Stomach (tissue), 9 donors: ENCODE measurements around the gene CHSY3. TPM values are rescaled to one million over a fixed set of nuclear protein-coding genes. Genes with fewer than 3 reads are reported as not detected.

Experiments used
- DNase-seq, 2 donors: peaks; one replicate each; pipeline versions ENCODE4 v3.0.0 to v3.0.0-alpha.2; 2013 to 2019
- H3K27ac ChIP-seq, 5 donors: fragments of 200-600 bp in 4 of 5; sonication (generic) in 4 of 5; one replicate each; pipeline ENCODE4 v1.5.1; 2013 to 2019; ENCODE audit warnings: mild to moderate bottlenecking in 1 of 5, moderate library complexity in 1 of 5
- H3K27me3 ChIP-seq, 3 donors: fragments of 200-600 bp; sonication (generic); one replicate each; pipeline ENCODE4 v1.5.1; 2017 to 2019; ENCODE audit warnings: mixed run types in 1 of 3
- H3K36me3 ChIP-seq, 4 donors: fragments of 200-600 bp; sonication (generic); 1 replicate in 3 of 4; 2 replicates in 1 of 4; pipeline ENCODE4 v1.5.1; 2016 to 2019
- H3K4me1 ChIP-seq, 4 donors: fragments of 200-600 bp; sonication (generic); one replicate each; pipeline ENCODE4 v1.5.1; 2016 to 2019
- H3K4me3 ChIP-seq, 4 donors: fragments of 200-600 bp; sonication (generic) in 3 of 4; one replicate each; pipeline ENCODE4 v1.5.1; 2016 to 2019; ENCODE audit warnings: mild to moderate bottlenecking in 1 of 4
- H3K9me3 ChIP-seq, 4 donors: fragments of 200-600 bp; sonication (generic); one replicate each; pipeline ENCODE4 v1.5.1; 2016 to 2019
- CTCF ChIP-seq, 7 experiments: fragments of 450-650 bp in 4 of 7; fragments of 200-600 bp in 3 of 7; sonication (generic) in 3 of 7; IDR thresholded peaks; one replicate each; pipeline ENCODE4 v1.5.1; 2016 to 2019; ENCODE audit warnings: antibody characterized with exemption in 7 of 7, control low read depth in 2 of 7, mild to moderate bottlenecking in 1 of 7
- EP300 ChIP-seq: sonication (generic); formaldehyde crosslinking; IDR thresholded peaks from one replicate; pipeline ENCODE4 v1.6.1; 2017; ENCODE audit warnings: antibody characterized with exemption
- POLR2A ChIP-seq, 4 donors: fragments of 450-650 bp; IDR thresholded peaks; one replicate each; pipeline ENCODE4 v1.6.1; 2016; ENCODE audit warnings: antibody characterized with exemption in 4 of 4, control low read depth in 2 of 4, mild to moderate bottlenecking in 1 of 4, moderate library complexity in 1 of 4
- POLR2AphosphoS5 ChIP-seq, 3 donors: sonication (generic); formaldehyde crosslinking; IDR thresholded peaks; one replicate each; pipeline ENCODE4 v1.6.1; 2016; ENCODE audit warnings: antibody characterized with exemption in 3 of 3
- WGBS, 5 donors: extraction: QIAGEN DNeasy Blood & Tissue Kit in 3 of 5; methylation state at CpG; one replicate each; pipeline versions ENCODE4 v1.1.5 to v1.1.7; 2013 to 2018; 5-methylcytosine and 5-hydroxymethylcytosine counted together
- intact Hi-C: fragments of 100-400 bp; cut with DNase I; formaldehyde crosslinking; loops from one replicate; pipeline ENCODE4 v1.15.1; 2023; ENCODE audit warnings: low total_unique reads
- polyA plus RNA-seq, 3 donors: library from polyadenylated mRNA; stranded (reverse); fragments of 200-250 nt; gene quantifications; one replicate each; pipeline ENCODE4 v1.2.3, GENCODE V29; 2013
- total RNA-seq, 5 donors: library from RNA; depleted of rRNA; stranded (reverse); fragments of >200 nt; gene quantifications; one replicate each; pipeline versions ENCODE4 v1.1.0 to v1.2.3, GENCODE V29; 2014 to 2016
- donor health status: healthy with polysubstance abuse.
- donor health status: Bipolar disorder and iron deficiency.
- donor health status: healthy.

The CHSY3 gene
- total and polyA plus RNA-seq, 8 donors: under 0.01 to 6.1 (median 0.31) TPM; not detected in 1

- 64 to 73% (median 70%) methylated on average over 3 of the region's 3 CpGs for WGBS, 5 donors
- Histone ChIP-seq H3K4me1 (no peaks in the 10 kb centered on the region), H3K9me3 (no peaks in the 10 kb centered on the region), H3K36me3 (no peaks in the 10 kb centered on the region), H3K27ac (no peak overlapping the region), H3K27me3 (no peaks in the 10 kb centered on the region), H3K4me3 (no peak overlapping the region)
- intact Hi-C loops: no loop called here
- no peak for DNase-seq
- TF ChIP-seq EP300 (no peak), POLR2A (IDR thresholded peaks at IDR 0.05) (no peak), CTCF (IDR thresholded peaks at IDR 0.05) (no peak), POLR2AphosphoS5 (IDR thresholded peaks at IDR 0.05) (no peak)
Measured at GRCh38 chr5:130074820-130075219, 170.6 kb downstream of the CHSY3 start.

GRCh38 chr5:130077007-130077406 lies 172.7 kb downstream of the CHSY3 start:
- TF ChIP-seq POLR2AphosphoS5 (IDR thresholded peaks at IDR 0.05): no peak
- 79 to 90% (median 86%) methylated on average over 2 of the region's 2 CpGs for WGBS, 5 donors
- no peaks in the 10 kb centered on the region for H3K27me3 ChIP-seq

GRCh38 chr5:130078661-130079060 lies 174.4 kb downstream of the CHSY3 start:
- Histone ChIP-seq H3K36me3 (no peaks in the 10 kb centered on the region), H3K27ac (no peak overlapping the region), H3K9me3 (no peaks in the 10 kb centered on the region), H3K4me1 (no peaks in the 10 kb centered on the region), H3K4me3 (no peak overlapping the region), H3K27me3 (no peaks in the 10 kb centered on the region)
- intact Hi-C loops: no loop called here
- DNase-seq: peak in 1 of 2 donors; percentile 3
- WGBS, 5 donors: 74 to 82% (median 80%) methylated on average over 3 of the region's 3 CpGs
- TF ChIP-seq EP300 (no peak), POLR2A (IDR thresholded peaks at IDR 0.05) (no peak), POLR2AphosphoS5 (IDR thresholded peaks at IDR 0.05) (no peak), CTCF (IDR thresholded peaks at IDR 0.05) (no peak)

More at GRCh38 chr5:130077007-130077406, 172.7 kb downstream of the CHSY3 start:
- intact Hi-C loops: no loop called here
- Histone ChIP-seq H3K4me1 (no peaks in the 10 kb centered on the region), H3K27ac (no peak overlapping the region), H3K9me3 (no peaks in the 10 kb centered on the region), H3K4me3 (no peak overlapping the region), H3K36me3 (no peaks in the 10 kb centered on the region)
- no peak for DNase-seq

- TF ChIP-seq EP300 (no peak), POLR2A (IDR thresholded peaks at IDR 0.05) (no peak), CTCF (IDR thresholded peaks at IDR 0.05) (no peak), POLR2AphosphoS5 (IDR thresholded peaks at IDR 0.05) (no peak)
- Histone ChIP-seq H3K4me3 (no peak overlapping the region), H3K36me3 (no peaks in the 10 kb centered on the region), H3K9me3 (no peaks in the 10 kb centered on the region), H3K27ac (no peak overlapping the region), H3K4me1 (no peaks in the 10 kb centered on the region), H3K27me3 (no peaks in the 10 kb centered on the region)
- 59 to 70% (median 67%) methylated on average over 8 of the region's 8 CpGs for WGBS, 5 donors
- DNase-seq: no peak
- intact Hi-C loops: no loop called here
Measured at GRCh38 chr5:130090569-130091270, 186.5 kb downstream of the CHSY3 start.

GRCh38 chr5:130092991-130093390 lies 188.7 kb downstream of the CHSY3 start:
- intact Hi-C loops: no loop called here
- no peak overlapping the region for H3K4me3 ChIP-seq

More at GRCh38 chr5:130092991-130093390, 188.7 kb downstream of the CHSY3 start:
- TF ChIP-seq POLR2AphosphoS5 (IDR thresholded peaks at IDR 0.05): no peak
- TF ChIP-seq CTCF (IDR thresholded peaks at IDR 0.05): no peak
- no peak for TF ChIP-seq EP300
- no peak for TF ChIP-seq POLR2A (IDR thresholded peaks at IDR 0.05)
- Histone ChIP-seq H3K27ac (no peak overlapping the region), H3K4me1 (no peaks in the 10 kb centered on the region), H3K36me3 (no peaks in the 10 kb centered on the region), H3K9me3 (no peaks in the 10 kb centered on the region), H3K27me3 (no peaks in the 10 kb centered on the region)
- no peak for DNase-seq
